ENCODE measurements around the gene SIRPB1. TPM values are rescaled to one million over a fixed set of nuclear protein-coding genes. Genes with fewer than 3 reads are reported as not detected.

The SIRPB1 gene
- total and polyA plus RNA-seq, 10 of the 15 experiments (the other 5 are each of a cell fraction or from before 2014, with no cell fraction given): 3.4 to 33.8 (median 14.1) TPM

DNA sequence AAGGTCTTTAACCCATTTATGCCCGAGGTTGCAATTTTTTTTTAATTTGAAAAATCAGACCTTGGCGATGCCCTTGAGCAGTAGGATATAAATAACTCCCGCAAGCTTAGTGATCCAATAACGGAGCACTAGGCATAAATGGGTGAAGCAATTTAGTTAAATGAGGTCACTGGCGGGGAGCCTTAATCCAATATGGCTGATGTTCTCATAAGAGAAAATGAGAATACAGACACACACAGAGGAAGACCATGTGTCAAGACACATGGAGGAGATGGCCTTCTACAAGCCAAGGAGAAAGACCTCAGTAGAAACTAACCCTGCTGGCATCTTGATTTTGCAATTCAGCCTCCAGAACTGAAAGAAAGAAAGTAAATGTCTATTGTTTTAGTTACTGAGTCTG lies 37.0 kb upstream of the SIRPB1 start:
- H3K27ac ChIP-seq (ENCODE audit: control insufficient read depth, insufficient read depth): no peak overlapping the region
- H4K20me1 ChIP-seq (ENCODE audit: control insufficient read depth, insufficient read depth): no peaks in the 10 kb centered on the region
- no peaks in the 10 kb centered on the region for H3K79me2 ChIP-seq (ENCODE audit: control insufficient read depth, insufficient read depth, low read length)
- ChIA-PET POLR2A (no interaction called here), RAD21 (ENCODE audit: unreplicated experiment) (no interaction called here), SMC1A (ENCODE audit: uncharacterized antibody, unreplicated experiment) (no interaction called here), CTCF (no interaction called here)
- no peak for ATAC-seq
- H3K4me2 ChIP-seq (ENCODE audit: control insufficient read depth, insufficient read depth): no peak overlapping the region
- FAIRE-seq: no peak
- H2AFZ ChIP-seq (ENCODE audit: control insufficient read depth, low read depth, low read length): no peak overlapping the region
- H3K36me3 ChIP-seq (ENCODE audit: control insufficient read depth in 2 of 2, insufficient read depth in 2 of 2, low read length in 1 of 2): no peaks in the 10 kb centered on the region
- intact Hi-C loops (cut with micrococcal nuclease; ENCODE audit: unreplicated experiment): no loop called here
- WGBS (ENCODE audit: insufficient coverage, insufficient replicate concordance, low lambda C conversion rate, missing lambda C conversion rate): 54% methylated on average over 5 of the region's 5 CpGs
- DNase-seq (ENCODE audit: low read depth, low spot score): no peak
- TF ChIP-seq, protein P1, sequence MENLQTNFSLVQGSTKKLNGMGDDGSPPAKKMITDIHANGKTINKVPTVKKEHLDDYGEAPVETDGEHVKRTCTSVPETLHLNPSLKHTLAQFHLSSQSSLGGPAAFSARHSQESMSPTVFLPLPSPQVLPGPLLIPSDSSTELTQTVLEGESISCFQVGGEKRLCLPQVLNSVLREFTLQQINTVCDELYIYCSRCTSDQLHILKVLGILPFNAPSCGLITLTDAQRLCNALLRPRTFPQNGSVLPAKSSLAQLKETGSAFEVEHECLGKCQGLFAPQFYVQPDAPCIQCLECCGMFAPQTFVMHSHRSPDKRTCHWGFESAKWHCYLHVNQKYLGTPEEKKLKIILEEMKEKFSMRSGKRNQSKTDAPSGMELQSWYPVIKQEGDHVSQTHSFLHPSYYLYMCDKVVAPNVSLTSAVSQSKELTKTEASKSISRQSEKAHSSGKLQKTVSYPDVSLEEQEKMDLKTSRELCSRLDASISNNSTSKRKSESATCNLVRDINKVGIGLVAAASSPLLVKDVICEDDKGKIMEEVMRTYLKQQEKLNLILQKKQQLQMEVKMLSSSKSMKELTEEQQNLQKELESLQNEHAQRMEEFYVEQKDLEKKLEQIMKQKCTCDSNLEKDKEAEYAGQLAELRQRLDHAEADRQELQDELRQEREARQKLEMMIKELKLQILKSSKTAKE (IDR thresholded peaks at IDR 0.05; ENCODE audit: low read depth, poor library complexity, severe bottlenecking): no peak
- TF ChIP-seq ZNF622 (IDR thresholded peaks at IDR 0.05) (no peak), RAD51 (IDR thresholded peaks at IDR 0.05) (no peak), LARP7 (IDR thresholded peaks at IDR 0.05) (no peak), RB1 (IDR thresholded peaks at IDR 0.05; ENCODE audit: borderline replicate concordance) (no peak), SRF (IDR thresholded peaks at IDR 0.05; ENCODE audit: low read depth in 2 of 2, low read length in 2 of 2) (no peak), BRCA1 (IDR thresholded peaks at IDR 0.05; ENCODE audit: low read depth, low read length) (no peak), POLR2AphosphoS2 (IDR thresholded peaks at IDR 0.05; ENCODE audit: low read depth, low read length) (no peak), SPI1 (IDR thresholded peaks at IDR 0.05; ENCODE audit: borderline replicate concordance, insufficient read depth, low read depth, low read length) (no peak), MTA3 (IDR thresholded peaks at IDR 0.05; ENCODE audit: borderline replicate concordance, low read length) (no peak), MXI1 (IDR thresholded peaks at IDR 0.05; ENCODE audit: low read depth, low read length) (no peak)
- in situ Hi-C loops (cut with MboI): no loop called here
- no TSS peak for BruUV-seq (replicated peaks)
- peaks cover 1% of the 10 kb centered on the region; the same call in 2 of the 3 replicates for H3K9me3 ChIP-seq (replicated peaks; ENCODE audit: control insufficient read depth, insufficient read depth, low read length)
- no peak overlapping the region for H3K4me3 ChIP-seq
- H3K9ac ChIP-seq (ENCODE audit: control insufficient read depth, insufficient read depth, low read length): no peak overlapping the region
- H3K27me3 ChIP-seq (replicated peaks in 1 of 2; ENCODE audit: control insufficient read depth in 2 of 2, insufficient read depth in 2 of 2, low read length in 1 of 2): peaks cover 0 to 4% of the 10 kb centered on the region in 2 experiments; a peak in 1 of 4 replicates
- H3K4me1 ChIP-seq (ENCODE audit: control insufficient read depth, insufficient read depth, low read length): peaks cover 13% of the 10 kb centered on the region
